Astrocyte (in vitro differentiated cells and primary cell): Measurements from ENCODE around the gene POU2AF1. TPM values are rescaled to one million over a fixed set of nuclear protein-coding genes. Genes with fewer than 3 reads are reported as not detected.
A peak's percentile ranks its signal among the peaks of the same experiment; 100 is the strongest.

Experiments used
- DNase-seq: peaks from one replicate; pipeline ENCODE4 v3.0.0-alpha.2; 2010; ENCODE audit warnings: low read depth
- FAIRE-seq: peaks from 2 replicates; lab custom pipeline; 2011; peaks lifted over from hg19 to GRCh38; lab: Jason Lieb, UNC
- H2AFZ ChIP-seq: 2 replicates; pipeline ENCODE4 v1.6.0; 2012; ENCODE audit warnings: low read depth, low read length, inconsistent platforms
- H3K27ac ChIP-seq: 2 replicates; pipeline ENCODE4 v1.5.1; 2011; ENCODE audit warnings: low read depth, low read length, inconsistent platforms
- H3K27me3 ChIP-seq: 2 replicates; pipeline ENCODE4 v1.6.0; 2011; ENCODE audit warnings: low read length, inconsistent platforms; ENCODE audit not compliant: insufficient read depth
- H3K36me3 ChIP-seq: 2 replicates; pipeline ENCODE4 v1.5.1; 2011; ENCODE audit warnings: low read length, inconsistent platforms; ENCODE audit not compliant: insufficient read depth
- H3K4me1 ChIP-seq: 2 replicates; pipeline ENCODE4 v1.5.1; 2011; ENCODE audit warnings: low read length, inconsistent platforms; ENCODE audit not compliant: insufficient read depth
- H3K4me2 ChIP-seq: 2 replicates; pipeline ENCODE4 v1.6.0; 2012; ENCODE audit warnings: low read length, inconsistent platforms
- H3K4me3 ChIP-seq: 2 replicates; pipeline ENCODE4 v1.5.1; 2011; ENCODE audit warnings: low read depth, mild to moderate bottlenecking, low read length, inconsistent platforms; ENCODE audit not compliant: insufficient read depth
- H3K79me2 ChIP-seq: 2 replicates; pipeline ENCODE4 v1.6.0; 2012; ENCODE audit warnings: mild to moderate bottlenecking, low read length, inconsistent platforms; ENCODE audit not compliant: insufficient read depth
- H3K9ac ChIP-seq: 2 replicates; pipeline ENCODE4 v1.6.0; 2012; ENCODE audit warnings: mild to moderate bottlenecking, low read length, inconsistent platforms
- H3K9me3 ChIP-seq: 2 replicates; pipeline ENCODE4 v1.5.1; 2012; ENCODE audit warnings: low read depth, mild to moderate bottlenecking, low read length, inconsistent platforms; ENCODE audit not compliant: insufficient read depth
- H4K20me1 ChIP-seq: 2 replicates; pipeline ENCODE4 v1.6.0; 2012; ENCODE audit warnings: low read length, inconsistent platforms; ENCODE audit not compliant: insufficient read depth
- H3K27ac Mint-ChIP-seq: one replicate; pipeline ENCODE4 v1.8.0; 2021; ENCODE audit warnings: mild to moderate bottlenecking, mixed read lengths; ENCODE audit not compliant: unreplicated experiment
- H3K27me3 Mint-ChIP-seq: one replicate; pipeline ENCODE4 v1.8.0; 2021; ENCODE audit warnings: low read depth, mixed read lengths; ENCODE audit not compliant: unreplicated experiment
- H3K36me3 Mint-ChIP-seq: one replicate; pipeline ENCODE4 v1.8.0; 2021; ENCODE audit warnings: low read depth, mixed read lengths; ENCODE audit not compliant: unreplicated experiment
- H3K4me1 Mint-ChIP-seq: one replicate; pipeline ENCODE4 v1.8.0; 2021; ENCODE audit warnings: low read depth, mixed read lengths; ENCODE audit not compliant: unreplicated experiment
- H3K4me3 Mint-ChIP-seq: one replicate; pipeline ENCODE4 v1.8.0; 2021; ENCODE audit warnings: mild to moderate bottlenecking, moderate library complexity, mixed read lengths; ENCODE audit not compliant: unreplicated experiment
- H3K9me3 Mint-ChIP-seq: one replicate; pipeline ENCODE4 v1.8.0; 2021; ENCODE audit warnings: mild to moderate bottlenecking, mixed read lengths; ENCODE audit not compliant: unreplicated experiment
- CTCF ChIP-seq: IDR thresholded peaks from 2 replicates; pipeline ENCODE4 v1.5.1; 2011; ENCODE audit warnings: low read depth, mild to moderate bottlenecking, inconsistent platforms, low read length, moderate library complexity; ENCODE audit not compliant: insufficient read depth
- EZH2 ChIP-seq: IDR thresholded peaks from 2 replicates; pipeline ENCODE4 v1.6.1; 2012; ENCODE audit warnings: mild to moderate bottlenecking, low read length, inconsistent platforms; ENCODE audit not compliant: insufficient read depth
- total RNA-seq: library from RNA; stranded (reverse); gene quantifications from 2 replicates; pipeline ENCODE4 v1.2.1, GENCODE V29; 2021

The POU2AF1 gene
- total RNA-seq, 1 donor from 2014 or later = not detected

GRCh38 chr11:111422494-111423249, 43.6 kb upstream of the POU2AF1 start:
- Mint-ChIP-seq H3K36me3 (no peaks in the 10 kb centered on the region), H3K4me1 (no peaks in the 10 kb centered on the region), H3K27ac (no peak overlapping the region), H3K9me3 (no peaks in the 10 kb centered on the region), H3K27me3 (peaks cover 15% of the 10 kb centered on the region), H3K4me3 (no peak overlapping the region)
- no peak overlapping the region for H3K9ac ChIP-seq
- no peak overlapping the region for H2AFZ ChIP-seq
- no peaks in the 10 kb centered on the region for H3K36me3 ChIP-seq
- TF ChIP-seq EZH2 = no peak
- peak; percentile 51 for TF ChIP-seq CTCF
- H3K4me3 ChIP-seq = no peak overlapping the region
- H3K27me3 ChIP-seq = peaks cover 9% of the 10 kb centered on the region
- H3K27ac ChIP-seq = no peak overlapping the region
- H3K4me2 ChIP-seq = no peak overlapping the region
- no peaks in the 10 kb centered on the region for H3K4me1 ChIP-seq
- H3K9me3 ChIP-seq = no peaks in the 10 kb centered on the region
- DNase-seq (peak; percentile 10), FAIRE-seq (no peak)
- H3K79me2 ChIP-seq = no peaks in the 10 kb centered on the region
- no peaks in the 10 kb centered on the region for H4K20me1 ChIP-seq

GRCh38 chr11:111421251-111421650, 42.2 kb upstream of the POU2AF1 start:
- Histone ChIP-seq H3K36me3 (no peaks in the 10 kb centered on the region), H3K4me3 (no peak overlapping the region), H3K4me2 (no peak overlapping the region), H2AFZ (no peak overlapping the region), H3K9ac (no peak overlapping the region), H3K79me2 (no peaks in the 10 kb centered on the region), H3K9me3 (no peaks in the 10 kb centered on the region), H3K27ac (no peak overlapping the region), H4K20me1 (no peaks in the 10 kb centered on the region), H3K4me1 (no peaks in the 10 kb centered on the region), H3K27me3 (peaks cover 8% of the 10 kb centered on the region)
- DNase-seq (no peak), FAIRE-seq (no peak)
- H3K36me3 Mint-ChIP-seq = no peaks in the 10 kb centered on the region
- no peak overlapping the region for H3K4me3 Mint-ChIP-seq
- TF ChIP-seq EZH2 (no peak), CTCF (no peak)
- peaks cover 10% of the 10 kb centered on the region for H3K27me3 Mint-ChIP-seq
- no peaks in the 10 kb centered on the region for H3K9me3 Mint-ChIP-seq
- H3K4me1 Mint-ChIP-seq = no peaks in the 10 kb centered on the region
- no peak overlapping the region for H3K27ac Mint-ChIP-seq
